ENCODE results near the gene MKRN3. TPM values are rescaled to one million over a fixed set of nuclear protein-coding genes. Genes with fewer than 3 reads are reported as not detected.
"Not testable (repeated sequence)": the region's sequence is repeated elsewhere in the genome, so short reads cannot be mapped to it uniquely, and the experiment has no call there.

MKRN3 gene
- total RNA-seq, 6 experiments from 2014 or later, result 0.12 to 0.16 (median 0.14) TPM; not detected in 3

- H3K9me3 Mint-ChIP-seq, result peaks cover 23% of the 10 kb centered on the region
- H3K27ac Mint-ChIP-seq, result no peak overlapping the region
- no peaks in the 10 kb centered on the region; the same call in 1 of the 2 replicates for H3K27me3 Mint-ChIP-seq (ENCODE audit: insufficient read depth)
- TF ChIP-seq, protein P1, sequence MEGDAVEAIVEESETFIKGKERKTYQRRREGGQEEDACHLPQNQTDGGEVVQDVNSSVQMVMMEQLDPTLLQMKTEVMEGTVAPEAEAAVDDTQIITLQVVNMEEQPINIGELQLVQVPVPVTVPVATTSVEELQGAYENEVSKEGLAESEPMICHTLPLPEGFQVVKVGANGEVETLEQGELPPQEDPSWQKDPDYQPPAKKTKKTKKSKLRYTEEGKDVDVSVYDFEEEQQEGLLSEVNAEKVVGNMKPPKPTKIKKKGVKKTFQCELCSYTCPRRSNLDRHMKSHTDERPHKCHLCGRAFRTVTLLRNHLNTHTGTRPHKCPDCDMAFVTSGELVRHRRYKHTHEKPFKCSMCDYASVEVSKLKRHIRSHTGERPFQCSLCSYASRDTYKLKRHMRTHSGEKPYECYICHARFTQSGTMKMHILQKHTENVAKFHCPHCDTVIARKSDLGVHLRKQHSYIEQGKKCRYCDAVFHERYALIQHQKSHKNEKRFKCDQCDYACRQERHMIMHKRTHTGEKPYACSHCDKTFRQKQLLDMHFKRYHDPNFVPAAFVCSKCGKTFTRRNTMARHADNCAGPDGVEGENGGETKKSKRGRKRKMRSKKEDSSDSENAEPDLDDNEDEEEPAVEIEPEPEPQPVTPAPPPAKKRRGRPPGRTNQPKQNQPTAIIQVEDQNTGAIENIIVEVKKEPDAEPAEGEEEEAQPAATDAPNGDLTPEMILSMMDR (IDR thresholded peaks at IDR 0.05), result no peak
- H3K4me3 Mint-ChIP-seq, result no peak overlapping the region
- no peaks in the 10 kb centered on the region for H3K36me3 Mint-ChIP-seq (ENCODE audit: low read depth)
- no peak for DNase-seq
- no peaks in the 10 kb centered on the region for H3K4me1 Mint-ChIP-seq (ENCODE audit: low read depth)
Measured at GRCh38 chr15:23596736-23597135, 31.3 kb downstream of the MKRN3 start.

DNA sequence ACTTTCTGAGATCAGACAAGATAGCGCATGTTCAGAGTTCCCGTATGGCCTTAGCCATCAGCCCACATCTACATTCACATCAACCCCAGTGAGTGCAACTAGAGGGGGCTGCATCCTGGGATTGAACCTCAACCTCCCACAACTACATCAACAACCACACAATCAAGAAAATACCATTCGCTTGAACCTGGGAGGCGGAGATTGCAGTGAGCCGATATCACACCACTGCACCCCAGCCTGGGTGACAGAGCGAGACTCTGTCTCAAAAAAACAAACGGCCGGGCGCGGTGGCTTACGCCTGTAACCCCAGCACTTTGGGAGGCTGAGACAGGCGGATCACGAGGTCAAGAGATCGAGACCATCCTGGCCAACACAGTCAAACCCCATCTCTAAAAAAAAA is 31.8 kb downstream of the MKRN3 start:
- H3K4me3 Mint-ChIP-seq; H3K36me3 Mint-ChIP-seq (ENCODE audit: low read depth); H3K4me1 Mint-ChIP-seq (ENCODE audit: low read depth); DNase-seq; H3K27ac Mint-ChIP-seq; H3K27me3 Mint-ChIP-seq (ENCODE audit: insufficient read depth): not testable (repeated sequence)
- H3K9me3 Mint-ChIP-seq, result peaks cover 24% of the 10 kb centered on the region

- H3K4me3 Mint-ChIP-seq, result no peak overlapping the region
- H3K4me1 Mint-ChIP-seq (ENCODE audit: low read depth), result no peaks in the 10 kb centered on the region
- no peak for DNase-seq
- H3K27ac Mint-ChIP-seq, result no peak overlapping the region
- TF ChIP-seq, protein P1 (IDR thresholded peaks at IDR 0.05), result no peak
- H3K36me3 Mint-ChIP-seq (ENCODE audit: low read depth), result no peaks in the 10 kb centered on the region
- H3K27me3 Mint-ChIP-seq (ENCODE audit: insufficient read depth), result no peaks in the 10 kb centered on the region; the same call in 1 of the 2 replicates
- peaks cover 38% of the 10 kb centered on the region for H3K9me3 Mint-ChIP-seq
Measured at GRCh38 chr15:23599053-23599452, 33.6 kb downstream of the MKRN3 start.

DNA sequence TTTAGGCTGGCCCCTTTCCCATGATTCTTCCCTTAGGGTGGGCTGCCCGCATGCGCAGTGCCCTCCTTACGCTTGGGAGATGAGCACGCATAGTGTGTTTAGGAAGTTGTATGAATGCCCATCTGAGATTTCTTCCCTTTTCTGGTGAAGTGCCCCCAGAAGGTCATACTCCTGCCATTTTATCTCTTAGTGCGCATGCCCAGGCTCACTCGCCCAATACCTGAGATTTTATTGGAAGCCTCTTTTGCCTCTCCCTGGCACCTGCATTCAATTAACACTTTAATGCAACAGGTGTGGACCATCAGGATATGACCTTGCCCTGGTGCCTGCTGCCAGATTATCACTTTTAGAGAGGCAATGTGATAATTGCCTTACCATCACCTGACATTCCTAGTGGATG is 36.6 kb downstream of the MKRN3 start:
- Mint-ChIP-seq H3K36me3 (ENCODE audit: low read depth) (no peaks in the 10 kb centered on the region), H3K27ac (no peak overlapping the region), H3K9me3 (peaks cover 34% of the 10 kb centered on the region), H3K4me1 (ENCODE audit: low read depth) (no peaks in the 10 kb centered on the region), H3K27me3 (ENCODE audit: insufficient read depth) (no peaks in the 10 kb centered on the region; the same call in 1 of the 2 replicates), H3K4me3 (no peak overlapping the region)
- DNase-seq, result no peak
- TF ChIP-seq, protein P1 (IDR thresholded peaks at IDR 0.05), result no peak

DNA sequence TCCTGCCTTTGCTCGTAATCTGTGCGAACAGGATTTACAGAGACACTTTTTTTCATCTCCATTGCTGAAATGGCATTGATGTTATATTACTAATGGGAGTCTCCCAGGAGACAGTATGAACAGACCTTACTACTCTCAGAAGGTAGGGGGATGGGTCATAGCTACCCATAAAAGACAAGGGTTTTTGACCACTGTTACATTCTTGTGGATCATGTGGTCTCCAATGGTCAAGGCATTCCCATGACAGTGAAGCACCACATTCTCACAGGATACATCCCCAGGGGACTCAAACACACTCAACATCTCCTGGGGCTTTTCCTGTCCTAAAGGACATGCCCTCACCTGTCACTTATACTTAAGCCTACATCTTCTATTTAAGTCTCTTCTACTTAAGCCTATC is 40.8 kb downstream of the MKRN3 start:
- no peak for DNase-seq
- no peak overlapping the region for H3K4me3 Mint-ChIP-seq
- H3K9me3 Mint-ChIP-seq, result peaks cover 41% of the 10 kb centered on the region
- H3K27me3 Mint-ChIP-seq (ENCODE audit: insufficient read depth), result no peaks in the 10 kb centered on the region; the same call in 1 of the 2 replicates
- no peaks in the 10 kb centered on the region for H3K36me3 Mint-ChIP-seq (ENCODE audit: low read depth)
- TF ChIP-seq, protein P1 (IDR thresholded peaks at IDR 0.05), result no peak
- no peaks in the 10 kb centered on the region for H3K4me1 Mint-ChIP-seq (ENCODE audit: low read depth)
- H3K27ac Mint-ChIP-seq, result no peak overlapping the region

- no peak overlapping the region for H3K27ac Mint-ChIP-seq
- H3K27me3 Mint-ChIP-seq (ENCODE audit: insufficient read depth), result no peaks in the 10 kb centered on the region
- TF ChIP-seq, protein P1 (IDR thresholded peaks at IDR 0.05), result no peak
- peaks cover 8% of the 10 kb centered on the region; the same call in 1 of the 2 replicates for H3K36me3 Mint-ChIP-seq (ENCODE audit: low read depth)
- peaks cover 15% of the 10 kb centered on the region for H3K9me3 Mint-ChIP-seq
- no peaks in the 10 kb centered on the region for H3K4me1 Mint-ChIP-seq (ENCODE audit: low read depth)
- DNase-seq, result no peak
- no peak overlapping the region for H3K4me3 Mint-ChIP-seq
Measured at GRCh38 chr15:23616536-23616935, 51.1 kb downstream of the MKRN3 start.

Small RNA genes lying within 50 kb of the gene (microRNA-seq; reads per million reads assigned to microRNA genes)
- gene MIR4508, result not detected

Other genes with a start within 250 kb of the MKRN3 start
- gene GOLGA6L26, start 231.5 kb upstream of the MKRN3 start, total RNA-seq (2021; fragmentation: NEBNext Ultra II Directional; extraction: Animal tissue kit (Norgen Biotek cat#: 25700)), result not detected
- under 1 TPM in 1 of 6 experiments, not detected in 5; 0.08 TPM for gene GOLGA8S, start 210.9 kb upstream of the MKRN3 start, total RNA-seq (2021; fragmentation: NEBNext Ultra II Directional; extraction: Animal tissue kit (Norgen Biotek cat#: 25700))
- gene GOLGA6L2, start 118.4 kb upstream of the MKRN3 start, total RNA-seq (2021; fragmentation: NEBNext Ultra II Directional; extraction: Animal tissue kit (Norgen Biotek cat#: 25700)), result not detected
- under 1 TPM in 2 of 6 experiments, not detected in 4; 0.08 to 0.11 TPM for gene MAGEL2, start 82.2 kb downstream of the MKRN3 start, total RNA-seq (2021; fragmentation: NEBNext Ultra II Directional; extraction: Animal tissue kit (Norgen Biotek cat#: 25700))
- not detected for gene NDN, start 121.6 kb downstream of the MKRN3 start, total RNA-seq (2021; fragmentation: NEBNext Ultra II Directional; extraction: Animal tissue kit (Norgen Biotek cat#: 25700))